Measurements from ENCODE around the gene ZBTB46.
"Not testable (repeated sequence)": the region's sequence is repeated elsewhere in the genome, so short reads cannot be mapped to it uniquely, and the experiment has no call there.

GRCh38 chr20:63867042-63867441 is 36.0 kb upstream of the ZBTB46 start:
- TF ChIP-seq CTCF (conservative IDR thresholded peaks at IDR 0.05); EZH2 (IDR thresholded peaks at IDR 0.05; ENCODE audit: low read depth): not testable (repeated sequence)
